HS-5 (cell line): ENCODE data around the gene DNAJA2.

ENCODE experiments used
- DNase-seq: peaks from one replicate; pipeline ENCODE4 v3.0.0-alpha.2; 2012; ENCODE audit warnings: low read depth

The DNAJA2 gene

GRCh38 chr16:46926470-46927225 lies 46.8 kb downstream of the DNAJA2 start:
- no peak for DNase-seq

DNA sequence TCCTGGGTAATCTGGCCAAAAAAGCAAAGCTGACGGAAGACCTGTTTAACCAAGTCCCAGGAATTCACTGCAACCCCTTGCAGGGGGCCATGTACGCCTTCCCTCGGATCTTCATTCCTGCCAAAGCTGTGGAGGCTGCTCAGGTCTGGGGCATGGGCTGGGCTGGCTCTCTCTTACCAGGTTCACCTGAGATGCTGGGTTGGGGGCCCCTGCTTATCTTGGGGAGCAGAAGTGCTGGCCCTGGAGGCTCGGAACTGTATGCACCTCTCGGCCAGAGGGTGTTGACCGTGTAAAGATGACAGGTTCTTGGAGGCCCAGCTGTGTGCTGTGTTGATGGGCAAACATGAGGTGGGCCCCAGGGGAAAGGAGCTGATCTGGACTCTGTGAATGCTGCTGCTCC lies 49.1 kb downstream of the DNAJA2 start:
- no peak for DNase-seq

DNA sequence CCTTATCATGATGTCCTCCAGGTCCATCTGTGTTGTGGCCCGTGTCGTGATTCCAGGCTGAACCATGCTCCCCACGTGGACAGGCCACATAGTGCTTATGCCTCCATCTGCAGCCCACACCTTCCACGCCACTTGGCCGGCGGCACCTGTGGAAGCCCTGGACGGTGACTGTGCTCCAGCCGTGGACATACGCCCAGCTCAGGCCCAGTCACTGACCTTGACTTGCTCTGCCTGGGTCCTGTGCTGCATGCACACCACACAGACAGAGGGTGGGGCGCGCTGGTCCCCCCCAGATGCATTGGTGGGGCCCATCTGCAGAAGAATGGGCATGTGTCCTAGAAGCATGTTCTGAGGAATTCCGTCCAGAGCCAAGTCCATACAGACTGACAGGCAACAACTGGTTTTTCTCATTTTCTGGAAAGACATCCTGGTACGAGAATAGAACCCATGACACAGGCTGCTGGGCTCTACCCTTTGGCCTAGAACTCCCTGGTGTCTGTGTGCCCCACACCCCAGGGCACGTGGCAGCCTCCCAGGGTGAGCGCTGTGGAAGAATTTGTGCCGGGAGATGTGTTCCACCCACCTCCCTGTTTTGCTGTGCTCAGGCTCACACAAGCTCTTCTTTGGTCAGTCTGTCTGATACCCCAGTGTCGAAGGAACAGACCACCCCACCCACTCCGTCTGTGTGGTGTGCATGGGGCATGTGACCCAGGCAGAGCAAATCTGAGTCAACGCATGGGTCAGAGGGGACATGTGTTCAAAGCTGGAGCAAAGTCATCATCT lies 49.8 kb downstream of the DNAJA2 start:
- DNase-seq = no peak

DNA sequence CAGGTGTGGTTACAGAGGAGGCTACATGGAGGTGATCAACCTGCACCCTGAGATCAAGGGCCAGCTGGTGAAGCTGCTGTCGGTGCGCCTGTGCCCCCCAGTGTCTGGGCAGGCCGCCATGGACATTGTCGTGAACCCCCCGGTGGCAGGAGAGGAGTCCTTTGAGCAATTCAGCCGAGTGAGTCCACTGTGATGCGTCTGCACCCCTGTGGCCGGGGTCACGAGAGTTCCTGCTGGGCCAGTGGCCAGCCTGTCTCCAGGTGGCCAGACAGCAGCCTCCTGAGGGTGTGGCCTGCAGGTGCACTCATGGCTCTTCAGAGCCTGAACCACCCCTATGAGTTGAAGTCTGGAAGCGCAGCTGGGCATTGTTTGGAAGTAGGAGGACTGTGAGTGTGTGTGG lies 51.2 kb downstream of the DNAJA2 start:
- DNase-seq = no peak

DNA sequence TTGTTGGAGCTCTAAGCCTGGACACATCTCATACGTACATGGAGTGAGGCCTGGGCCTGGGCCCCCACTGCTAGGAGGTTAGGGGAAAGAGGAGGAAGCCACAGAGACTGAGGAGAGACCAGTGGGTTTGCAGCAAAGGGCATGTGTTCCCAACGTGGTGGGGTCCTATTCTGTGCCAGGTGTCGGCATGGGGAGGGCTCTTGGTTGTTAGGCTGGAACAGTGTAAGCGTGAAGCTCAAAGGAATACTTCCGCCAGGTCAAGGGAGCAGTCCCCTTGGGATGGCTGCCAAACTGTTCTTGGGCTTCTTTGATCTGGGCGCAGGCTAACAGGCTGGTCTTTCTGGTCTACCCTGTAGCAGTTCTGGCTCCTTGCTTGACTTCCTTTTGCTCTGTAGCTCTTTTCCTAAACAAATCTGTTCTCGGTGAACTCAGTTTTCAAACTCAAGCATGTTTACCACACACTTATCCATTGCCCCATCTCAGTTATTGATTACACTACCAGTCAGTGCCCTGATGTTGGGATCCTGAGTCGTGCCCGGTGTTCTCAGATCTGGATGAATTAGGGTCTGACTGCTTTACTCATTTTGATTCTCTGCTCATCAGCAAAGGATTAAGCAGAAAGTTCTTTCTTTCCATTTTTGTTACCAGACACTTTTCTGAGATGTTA lies 52.9 kb downstream of the DNAJA2 start:
- DNase-seq = no peak

DNA sequence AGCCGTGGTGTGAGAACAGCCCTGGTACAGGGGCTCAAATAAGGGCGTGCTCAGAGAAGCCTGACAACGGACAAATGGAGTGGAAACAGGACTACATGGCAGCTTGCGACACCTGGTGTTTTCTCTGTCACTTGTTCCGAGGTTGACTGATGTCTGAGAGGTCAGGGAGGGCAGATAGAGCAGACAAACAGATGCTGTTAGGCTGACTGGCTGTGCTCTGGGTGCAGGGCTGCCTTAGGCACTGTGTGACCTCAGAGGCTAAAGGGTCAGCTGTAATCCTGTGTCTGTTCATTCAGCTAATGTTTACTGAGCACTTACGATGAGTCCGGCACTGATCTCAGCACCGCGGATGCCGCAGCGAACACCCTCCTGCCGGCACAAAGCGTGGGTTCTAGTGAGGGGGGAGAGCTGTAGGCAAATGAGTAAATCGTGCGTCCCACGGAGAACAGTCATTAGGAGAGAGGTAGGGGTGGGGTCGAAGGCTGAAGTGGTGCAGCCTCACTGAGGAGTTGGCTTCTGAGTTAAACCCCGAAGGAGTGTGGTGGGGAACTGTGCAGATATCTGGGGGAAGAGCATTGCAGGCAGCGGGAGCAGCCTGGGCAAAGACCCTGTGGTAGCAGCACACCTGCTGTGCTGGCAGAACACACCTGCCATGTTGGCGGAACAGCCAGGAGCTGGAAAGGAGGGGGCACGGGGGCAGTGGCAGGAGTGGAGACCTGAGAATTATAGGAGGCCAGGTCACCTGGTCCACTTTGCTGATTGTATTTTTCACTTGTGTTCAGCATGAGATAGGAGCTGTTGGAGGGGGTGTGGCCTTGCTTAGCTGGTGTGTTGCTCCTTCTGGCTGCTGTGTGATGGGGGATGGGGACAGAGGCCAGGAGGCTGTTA lies 54.3 kb downstream of the DNAJA2 start:
- DNase-seq = no peak

- DNase-seq = no peak
These were observed 55.1 kb downstream of the DNAJA2 start for GRCh38 chr16:46918400-46918799.

- DNase-seq = no peak
These were observed 56.5 kb downstream of the DNAJA2 start for GRCh38 chr16:46916980-46917379.

DNA sequence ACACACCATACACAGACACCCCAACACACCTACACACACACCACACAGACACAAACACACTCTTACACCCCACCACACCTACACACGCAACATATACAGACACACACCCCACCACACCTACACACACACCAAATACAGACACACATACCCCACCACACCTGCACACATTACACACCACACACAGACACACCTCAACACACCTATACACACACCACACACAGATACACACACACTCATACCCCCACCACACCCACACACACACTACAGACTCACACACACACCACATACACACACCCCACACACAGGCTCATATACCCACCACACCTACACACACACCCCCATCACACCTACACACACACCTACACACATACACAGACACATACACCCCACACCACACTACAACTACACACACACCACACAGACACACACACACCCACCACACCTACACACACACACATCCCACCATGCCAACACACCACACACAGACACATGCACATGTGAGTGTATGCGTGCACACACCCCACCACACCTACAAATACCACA lies 57.9 kb downstream of the DNAJA2 start:
- DNase-seq = no peak

DNA sequence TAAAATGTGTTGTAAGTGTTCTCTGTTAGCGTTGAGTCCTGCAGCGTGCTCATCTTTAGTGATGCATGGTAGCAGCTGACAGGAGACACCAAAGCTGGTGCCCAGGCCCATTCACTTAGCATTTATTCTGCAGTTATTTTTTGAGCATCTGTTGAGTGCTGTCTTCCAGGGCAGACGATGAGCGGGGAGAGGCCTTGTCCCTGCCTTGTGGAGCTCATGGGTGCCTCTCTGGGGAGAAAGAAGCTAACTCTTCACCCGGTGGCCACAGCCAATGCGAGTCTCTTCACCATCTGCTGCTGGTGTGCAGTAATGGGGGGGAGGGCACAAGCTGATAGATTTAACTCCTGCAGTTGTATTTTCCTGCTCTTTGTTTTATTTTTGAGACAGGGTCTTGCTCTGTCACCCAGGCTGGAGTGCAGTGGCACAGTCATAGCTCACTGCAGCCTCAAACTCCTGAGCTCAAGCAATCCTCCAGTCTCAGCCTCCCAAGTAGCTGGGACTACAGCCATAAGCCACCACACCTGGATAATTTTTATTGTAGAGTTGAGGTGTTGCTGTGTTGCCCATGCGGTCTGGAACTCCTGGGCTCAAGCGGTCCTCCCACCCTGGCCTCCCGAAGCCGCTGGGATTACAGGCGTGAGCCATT lies 58.8 kb downstream of the DNAJA2 start:
- no peak for DNase-seq

DNA sequence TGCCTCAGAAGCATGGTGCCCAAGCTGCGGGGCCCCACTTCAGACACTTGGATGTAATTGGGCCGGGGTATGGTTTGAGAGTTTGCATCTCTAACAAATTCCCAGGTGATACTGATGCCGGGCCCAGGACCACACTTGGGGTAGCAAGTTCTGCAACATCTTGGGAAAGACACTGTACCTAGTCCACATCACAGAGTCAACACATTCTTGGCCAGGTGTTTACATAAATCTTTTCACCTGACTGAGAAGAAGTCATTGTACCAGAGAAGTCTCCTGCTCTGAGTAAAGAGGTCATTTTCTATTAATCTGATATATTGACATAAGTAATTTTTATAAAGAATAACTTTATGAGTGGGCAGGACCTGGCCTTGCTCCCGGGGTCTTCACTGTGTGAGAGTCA lies 61.8 kb downstream of the DNAJA2 start:
- no peak for DNase-seq

- no peak for DNase-seq
These were observed 62.4 kb downstream of the DNAJA2 start for GRCh38 chr16:46911038-46911437.

DNA sequence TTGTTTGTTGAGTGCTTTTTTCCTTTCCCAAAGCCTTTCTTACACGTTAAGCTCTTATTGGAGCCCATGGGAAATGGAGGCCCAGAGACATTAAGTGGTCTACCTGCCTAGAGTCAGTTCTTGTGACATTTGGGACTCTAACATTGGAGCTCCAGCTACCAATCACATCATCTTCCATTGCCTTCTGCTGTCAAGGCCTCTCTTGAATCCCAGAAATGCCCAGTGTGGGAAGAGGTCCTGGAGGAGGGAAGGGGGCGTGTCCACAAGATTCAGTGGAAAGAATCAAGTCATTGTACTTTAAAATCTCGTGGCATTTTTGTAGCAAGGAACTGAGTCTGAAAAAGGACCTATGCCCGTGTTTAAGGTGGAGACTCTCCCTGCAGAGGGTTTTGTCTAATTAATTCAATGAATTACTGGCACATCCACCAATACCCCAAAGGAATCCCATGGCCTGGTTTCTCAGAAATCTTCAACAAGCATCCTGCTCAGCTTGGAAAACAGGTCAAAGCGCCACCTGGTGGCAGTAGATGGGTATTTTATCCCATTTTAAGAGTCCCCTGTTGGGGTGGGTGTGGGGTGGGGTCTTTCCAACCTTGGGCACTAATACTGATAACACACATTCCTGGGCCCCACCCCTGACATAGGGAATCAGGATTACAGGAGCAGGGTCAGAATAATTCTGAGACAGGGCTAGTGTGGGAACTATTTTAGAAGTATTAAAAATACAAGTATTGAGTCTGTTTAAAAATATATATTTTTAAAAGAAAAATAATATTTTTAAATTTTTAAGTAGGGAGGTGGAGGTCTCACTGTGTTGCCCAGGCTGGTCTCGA lies 64.7 kb downstream of the DNAJA2 start:
- peak; percentile 4 for DNase-seq

DNA sequence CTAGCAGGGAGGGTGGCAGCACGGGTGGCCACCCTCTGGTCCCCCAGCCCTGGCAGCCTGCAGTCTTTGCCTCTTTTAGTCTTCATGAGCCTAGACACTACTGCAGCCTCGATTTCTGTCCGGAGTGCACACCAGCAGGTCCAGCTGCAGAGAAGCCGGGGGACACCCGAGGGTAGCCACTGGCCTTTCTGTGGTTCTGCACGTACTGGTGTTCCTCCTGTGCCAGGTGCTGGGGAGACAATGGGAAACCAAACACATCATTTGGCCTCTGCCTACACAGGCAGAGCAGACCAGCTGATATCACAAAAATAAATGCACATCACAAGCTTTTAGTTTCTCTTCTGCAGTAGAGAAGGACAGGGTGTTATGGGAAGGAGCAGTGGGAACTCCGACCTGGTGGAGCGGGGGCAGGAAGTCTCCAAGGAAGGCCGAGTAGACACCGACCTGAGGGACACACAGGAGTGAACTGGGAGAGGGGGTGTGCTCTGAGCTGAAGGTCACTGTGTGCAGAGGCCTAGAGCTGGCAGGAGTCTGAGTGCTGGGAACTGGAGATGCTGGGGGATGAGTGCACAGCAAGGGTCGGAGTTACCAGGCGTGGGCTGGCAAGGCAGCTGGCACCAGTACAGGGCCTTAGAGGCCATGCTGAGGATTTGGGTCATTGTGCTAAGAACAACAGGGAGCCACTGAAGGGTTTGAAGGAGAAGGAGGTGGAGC lies 66.3 kb downstream of the DNAJA2 start:
- no peak for DNase-seq

DNA sequence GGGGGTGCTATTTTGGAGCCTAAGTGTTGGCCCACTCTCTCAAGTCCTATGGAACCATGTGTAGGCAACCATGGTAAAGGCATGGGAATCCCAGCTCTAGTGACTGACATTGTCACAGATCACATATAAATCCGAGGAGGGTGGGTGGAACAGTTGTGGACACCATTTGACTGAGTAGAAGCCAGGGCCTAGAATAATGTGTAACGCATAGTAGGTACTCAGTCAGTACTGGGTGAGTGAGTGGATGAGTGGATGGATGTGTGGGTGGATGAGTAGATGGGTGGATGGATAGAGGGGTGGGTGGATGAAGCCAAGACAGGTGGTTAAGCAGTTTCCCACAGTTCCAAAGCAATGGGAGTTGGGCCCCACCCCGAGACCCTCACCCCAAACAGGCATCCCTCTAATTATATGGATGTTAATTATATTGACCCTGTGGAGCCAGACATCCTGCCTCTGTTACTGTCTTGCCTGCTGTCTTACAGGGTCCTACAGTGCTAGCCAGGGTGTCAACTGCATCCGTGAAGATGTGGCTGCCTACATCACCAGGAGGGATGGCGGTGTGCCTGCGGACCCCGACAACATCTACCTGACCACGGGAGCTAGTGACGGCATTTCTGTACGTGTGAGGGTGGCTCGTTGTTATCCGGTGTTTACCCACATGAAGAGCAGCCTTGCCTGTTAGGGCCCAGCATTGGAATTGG lies 67.0 kb downstream of the DNAJA2 start:
- no peak for DNase-seq
